Neuronal stem cell (in vitro differentiated cells): ENCODE data around the gene KCNJ12.

Experiments
- DNase-seq: peaks from one replicate; pipeline ENCODE4 v3.0.0-alpha.2; 2013; ENCODE audit warnings: low spot score
- H2AFZ ChIP-seq: one replicate; pipeline ENCODE4 v1.6.1; 2013; ENCODE audit warnings: mild to moderate bottlenecking, low read length, inconsistent platforms
- H2AK5ac ChIP-seq: 2 replicates; pipeline ENCODE4 v1.6.1; 2013; ENCODE audit warnings: low read depth, mild to moderate bottlenecking, inconsistent platforms, low read length, moderate library complexity, mixed read lengths
- H2BK120ac ChIP-seq: 2 replicates; pipeline ENCODE4 v1.6.1; 2013; ENCODE audit warnings: low read depth, mild to moderate bottlenecking, inconsistent platforms, low read length, moderate library complexity, mixed read lengths
- H2BK12ac ChIP-seq: one replicate; pipeline ENCODE4 v1.6.1; 2013; ENCODE audit warnings: low read length, inconsistent platforms
- H2BK15ac ChIP-seq: 2 replicates; pipeline ENCODE4 v1.6.1; 2013; ENCODE audit warnings: mild to moderate bottlenecking, low read length, inconsistent platforms, mixed read lengths
- H2BK5ac ChIP-seq: one replicate; pipeline ENCODE4 v1.6.1; 2013; ENCODE audit warnings: inconsistent platforms, mild to moderate bottlenecking, low read length, moderate library complexity
- H3K14ac ChIP-seq: one replicate; pipeline ENCODE4 v1.6.1; 2013; ENCODE audit warnings: low read length, inconsistent platforms
- H3K18ac ChIP-seq: 2 replicates; pipeline ENCODE4 v1.6.1; 2013; ENCODE audit warnings: low read length, inconsistent platforms
- H3K23ac ChIP-seq: 2 replicates; pipeline ENCODE4 v1.6.1; 2013; ENCODE audit warnings: low read depth, mild to moderate bottlenecking, mixed read lengths, low read length, inconsistent platforms; ENCODE audit not compliant: poor library complexity
- H3K27ac ChIP-seq: replicated peaks from 3 replicates; pipeline ENCODE4 v1.5.1; 2013; ENCODE audit warnings: low read length, inconsistent platforms
- H3K27me3 ChIP-seq, 3 experiments: 2 replicates each; pipeline ENCODE4 v1.6.1; 2013; ENCODE audit warnings: low read length in 3 of 3, mild to moderate bottlenecking in 2 of 3, inconsistent platforms in 1 of 3, low read depth in 1 of 3, mixed read lengths in 1 of 3, moderate library complexity in 1 of 3; ENCODE audit not compliant: control insufficient read depth in 3 of 3, insufficient read depth in 3 of 3
- H3K36me3 ChIP-seq, 2 donors: replicated peaks in 1 of 2; 2 replicates each; pipeline ENCODE4 v1.6.1; 2013; ENCODE audit warnings: low read length in 2 of 2; ENCODE audit not compliant: control insufficient read depth in 2 of 2, insufficient read depth in 2 of 2
- H3K4ac ChIP-seq: 2 replicates; pipeline ENCODE4 v1.6.1; 2013; ENCODE audit warnings: inconsistent platforms, mild to moderate bottlenecking, low read length, moderate library complexity
- H3K4me1 ChIP-seq, 2 donors: 1 replicate in 1 of 2; 2 replicates in 1 of 2; pipeline ENCODE4 v1.6.1; 2013; ENCODE audit warnings: low read length in 2 of 2, low read depth in 1 of 2; ENCODE audit not compliant: control insufficient read depth in 2 of 2, insufficient read depth in 1 of 2
- H3K4me2 ChIP-seq: one replicate; pipeline ENCODE4 v1.6.1; 2013; ENCODE audit warnings: mild to moderate bottlenecking, low read length, inconsistent platforms; ENCODE audit not compliant: insufficient read depth, poor library complexity, severe bottlenecking
- H3K4me3 ChIP-seq, 2 donors: 2 replicates each; pipeline ENCODE4 v1.5.1; 2013; ENCODE audit warnings: low read length in 2 of 2, mild to moderate bottlenecking in 2 of 2, inconsistent platforms in 1 of 2, moderate library complexity in 1 of 2
- H3K79me1 ChIP-seq: one replicate; pipeline ENCODE4 v1.6.1; 2013; ENCODE audit warnings: low read depth, mild to moderate bottlenecking, inconsistent platforms, low read length, moderate library complexity
- H3K9ac ChIP-seq: one replicate; pipeline ENCODE4 v1.6.1; 2013; ENCODE audit warnings: mild to moderate bottlenecking, low read depth, low read length, inconsistent platforms; ENCODE audit not compliant: poor library complexity
- H3K9me3 ChIP-seq, 2 donors: replicated peaks in 1 of 2; 2 replicates each; pipeline versions ENCODE3 to v1.6.1; 2013; ENCODE audit warnings: low read length in 2 of 2, mild to moderate bottlenecking in 2 of 2, inconsistent platforms in 1 of 2, low read depth in 1 of 2, mixed read lengths in 1 of 2, moderate library complexity in 1 of 2; ENCODE audit not compliant: control insufficient read depth in 2 of 2, insufficient read depth in 1 of 2
- H4K8ac ChIP-seq: one replicate; pipeline ENCODE4 v1.6.1; 2013; ENCODE audit warnings: low read depth, mild to moderate bottlenecking, inconsistent platforms, low read length, moderate library complexity
- H4K91ac ChIP-seq: one replicate; pipeline ENCODE4 v1.6.1; 2013; ENCODE audit warnings: low read length, low read depth, mild to moderate bottlenecking, inconsistent platforms; ENCODE audit not compliant: poor library complexity
- WGBS, 2 donors: extraction: QIAGEN DNeasy Blood & Tissue Kit; methylation state at CpG; one replicate each; pipeline ENCODE4 v1.1.7; 2013; ENCODE audit warnings: missing lambda C conversion rate in 2 of 2, mixed read lengths in 1 of 2; ENCODE audit not compliant: insufficient read length in 2 of 2, insufficient replicate concordance in 1 of 2; ENCODE audit errors: extremely low coverage in 2 of 2; 5-methylcytosine and 5-hydroxymethylcytosine counted together

The KCNJ12 gene

DNA sequence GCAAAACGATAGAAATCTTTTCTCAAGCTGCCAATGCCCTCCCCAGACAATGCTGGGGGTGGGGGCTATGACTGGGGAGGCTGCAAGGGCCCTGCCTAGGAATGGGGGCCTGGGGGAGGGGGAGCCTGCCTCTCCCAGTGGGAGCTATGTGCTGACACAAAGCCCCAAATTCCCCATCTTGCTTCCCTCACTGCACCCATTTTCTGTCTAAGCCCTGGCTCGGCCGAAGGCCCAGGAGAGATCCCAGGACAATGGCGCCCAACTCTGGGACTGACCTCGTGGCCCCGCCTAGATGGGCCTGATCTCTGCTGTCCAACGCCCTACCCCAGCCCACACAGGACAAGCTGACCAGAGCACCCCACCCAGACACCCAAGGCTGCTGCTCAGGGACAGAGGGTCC, 11.1 kb upstream of the KCNJ12 start:
- peak overlapping the region; percentile 3 for H2AK5ac ChIP-seq
- H3K9ac ChIP-seq: no peak overlapping the region
- no peak overlapping the region for H2BK5ac ChIP-seq
- H3K4me2 ChIP-seq: no peak overlapping the region
- H3K4me3 ChIP-seq: no peak overlapping the region
- H2BK15ac ChIP-seq: no peak overlapping the region
- H3K79me1 ChIP-seq: no peaks in the 10 kb centered on the region
- H3K36me3 ChIP-seq: no peaks in the 10 kb centered on the region
- no peak overlapping the region for H4K8ac ChIP-seq
- no peak for DNase-seq
- H3K18ac ChIP-seq: peak overlapping the region; percentile 19
- H2BK120ac ChIP-seq: no peak overlapping the region
- H3K27ac ChIP-seq: no peak overlapping the region
- H3K9me3 ChIP-seq: no peaks in the 10 kb centered on the region
- no peak overlapping the region for H3K4ac ChIP-seq
- H3K27me3 ChIP-seq: peaks cover 0 to 14% (median 0%) of the 10 kb centered on the region in 3 experiments
- H3K14ac ChIP-seq: no peak overlapping the region
- H2AFZ ChIP-seq: no peak overlapping the region
- H3K4me1 ChIP-seq: peaks cover 23 to 31% of the 10 kb centered on the region in 2 donors
- H3K23ac ChIP-seq: no peak overlapping the region
- H2BK12ac ChIP-seq: no peak overlapping the region
- WGBS, 2 donors: no CpG with 5 or more reads among the region's 7 CpGs
- no peak overlapping the region for H4K91ac ChIP-seq

- H2BK12ac ChIP-seq: peak overlapping the region; percentile 51
- H3K27me3 ChIP-seq: peaks cover 0 to 26% (median 3%) of the 10 kb centered on the region in 3 experiments
- peaks cover 40 to 44% of the 10 kb centered on the region in 2 donors for H3K4me1 ChIP-seq
- no peak for DNase-seq
- H3K9me3 ChIP-seq: no peaks in the 10 kb centered on the region
- peak overlapping the region; percentile 83 for H2BK5ac ChIP-seq
- no peaks in the 10 kb centered on the region for H3K36me3 ChIP-seq
- H3K18ac ChIP-seq: peak overlapping the region; percentile 84
- peak overlapping the region; percentile 63 for H2AK5ac ChIP-seq
- no CpG with 5 or more reads among the region's 15 CpGs for WGBS, 2 donors
- H3K4ac ChIP-seq: no peak overlapping the region
- no peaks in the 10 kb centered on the region for H3K79me1 ChIP-seq
- no peak overlapping the region for H2AFZ ChIP-seq
- no peak overlapping the region for H3K4me2 ChIP-seq
- no peak overlapping the region for H3K4me3 ChIP-seq
- H3K14ac ChIP-seq: no peak overlapping the region
- H3K23ac ChIP-seq: no peak overlapping the region
- no peak overlapping the region for H4K8ac ChIP-seq
- H3K27ac ChIP-seq: no peak overlapping the region
- H3K9ac ChIP-seq: no peak overlapping the region
- H2BK15ac ChIP-seq: peak overlapping the region; percentile 91
- H4K91ac ChIP-seq: no peak overlapping the region
- H2BK120ac ChIP-seq: no peak overlapping the region
These were observed 7.5 kb upstream of the KCNJ12 start for GRCh38 chr17:21368545-21369246.

- H3K14ac ChIP-seq: no peak overlapping the region
These were observed 6.8 kb upstream of the KCNJ12 start for GRCh38 chr17:21369395-21369794.

GRCh38 chr17:21370430-21370829, 5.7 kb upstream of the KCNJ12 start:
- Histone ChIP-seq H3K18ac (no peak overlapping the region), H3K9me3 (no peaks in the 10 kb centered on the region), H2AFZ (peak overlapping the region; percentile 84), H3K4me2 (no peak overlapping the region), H3K4me1 (peaks cover 38 to 42% of the 10 kb centered on the region in 2 donors), H3K4me3 (no peak overlapping the region), H2AK5ac (no peak overlapping the region), H3K9ac (no peak overlapping the region), H3K27ac (peak overlapping the region; percentile 84), H2BK15ac (no peak overlapping the region), H3K14ac (no peak overlapping the region), H4K8ac (no peak overlapping the region), H2BK5ac (no peak overlapping the region), H2BK120ac (no peak overlapping the region), H2BK12ac (no peak overlapping the region), H3K79me1 (no peaks in the 10 kb centered on the region), H3K36me3 (no peaks in the 10 kb centered on the region), H3K23ac (no peak overlapping the region), H3K4ac (no peak overlapping the region), H3K27me3 (peaks cover 0 to 41% (median 3%) of the 10 kb centered on the region in 3 experiments), H4K91ac (no peak overlapping the region)
- no CpG with 5 or more reads among the region's 6 CpGs for WGBS, 2 donors
- DNase-seq: peak; percentile 69

More at GRCh38 chr17:21369395-21369794, 6.8 kb upstream of the KCNJ12 start:
- peaks cover 0 to 31% (median 3%) of the 10 kb centered on the region in 3 experiments for H3K27me3 ChIP-seq
- no peak overlapping the region for H3K23ac ChIP-seq
- no peak overlapping the region for H2AFZ ChIP-seq
- no peak overlapping the region for H3K4ac ChIP-seq
- H3K18ac ChIP-seq: peak overlapping the region; percentile 73
- H3K4me3 ChIP-seq: no peak overlapping the region
- H2BK5ac ChIP-seq: peak overlapping the region; percentile 83
- no peaks in the 10 kb centered on the region for H3K36me3 ChIP-seq
- peaks cover 40 to 46% of the 10 kb centered on the region in 2 donors for H3K4me1 ChIP-seq
- no peaks in the 10 kb centered on the region for H3K79me1 ChIP-seq
- H2BK120ac ChIP-seq: no peak overlapping the region
- no peak overlapping the region for H3K9ac ChIP-seq
- no peak overlapping the region for H4K91ac ChIP-seq
- H4K8ac ChIP-seq: no peak overlapping the region
- WGBS, 2 donors: no CpG with 5 or more reads among the region's 5 CpGs
- H3K4me2 ChIP-seq: no peak overlapping the region
- H2BK15ac ChIP-seq: peak overlapping the region; percentile 72
- H3K9me3 ChIP-seq: no peaks in the 10 kb centered on the region
- peak overlapping the region; percentile 63 for H2AK5ac ChIP-seq
- H3K27ac ChIP-seq: no peak overlapping the region
- DNase-seq: no peak
- H2BK12ac ChIP-seq: peak overlapping the region; percentile 51
